ENCODE measurements around the gene GPRASP1. TPM values are rescaled to one million over a fixed set of nuclear protein-coding genes. Genes with fewer than 3 reads are reported as not detected.
A peak's percentile ranks its signal among the peaks of the same experiment; 100 is the strongest.
"Not testable (repeated sequence)": the region's sequence is repeated elsewhere in the genome, so short reads cannot be mapped to it uniquely, and the experiment has no call there.

The GPRASP1 gene
- total RNA-seq, 2 experiments from 2014 or later: 1.5 to 1.6 TPM

DNA sequence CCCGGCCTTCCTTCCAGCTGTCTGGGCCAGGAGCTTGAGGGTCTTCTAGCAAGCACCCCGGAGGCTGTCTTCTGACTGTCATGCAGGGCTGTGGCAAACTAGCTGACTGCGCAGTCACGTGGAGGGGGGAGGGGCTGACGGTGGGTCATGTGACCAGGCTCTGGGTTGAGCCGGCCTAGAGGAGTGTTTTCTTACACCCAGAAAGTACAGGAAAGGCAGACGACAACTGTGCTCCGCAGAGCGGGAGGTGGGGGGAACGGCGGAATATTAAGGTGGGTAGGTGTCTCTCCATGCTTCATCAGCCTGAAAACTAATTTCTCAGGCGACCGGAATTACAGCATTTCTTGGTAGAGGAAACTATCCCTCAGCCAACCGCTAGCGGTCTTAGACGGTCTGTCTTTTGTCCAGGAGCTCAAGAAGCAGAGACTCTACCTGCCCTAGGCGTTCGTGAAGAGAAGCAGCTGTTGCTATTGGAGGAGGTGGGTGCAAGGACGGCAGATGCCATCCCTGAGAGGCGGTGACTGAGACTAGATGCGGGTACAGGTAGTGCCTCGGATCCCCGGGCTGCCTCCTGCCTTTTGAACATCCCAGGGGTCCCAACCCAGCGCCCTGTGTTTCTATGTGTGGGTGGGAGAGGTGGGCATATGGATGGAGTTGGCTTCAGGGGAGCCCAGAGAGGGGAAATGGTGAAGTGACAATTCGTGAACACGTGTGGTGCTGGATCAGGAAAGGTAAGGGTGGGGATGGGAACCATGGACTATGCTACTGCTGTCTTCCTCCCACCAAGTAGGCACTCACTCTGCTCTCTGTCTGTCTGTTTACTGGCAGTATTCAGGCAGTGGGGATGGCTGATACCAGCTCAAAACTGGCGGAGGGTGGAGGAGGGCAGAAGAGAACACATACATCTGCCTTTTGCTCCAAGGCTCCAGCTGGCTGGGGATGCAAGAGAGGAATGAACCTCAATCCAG, 8.8 kb downstream of the GPRASP1 start:
- POLR2A ChIA-PET: interaction anchor here (0.6 kb wide), 1 partner anchor 61 kb away, joined by 3 read pairs; the partner anchor contains the start of gene ARMCX5
- peak; percentile 86 for DNase-seq
- peaks cover 2% of the 10 kb centered on the region for H3K36me3 Mint-ChIP-seq (ENCODE audit: low read depth)
- H3K4me1 Mint-ChIP-seq: peaks cover 12% of the 10 kb centered on the region
- CTCF ChIA-PET: interaction anchor here (0.9 to 1.2 kb wide), 2 partner anchors 51 to 240 kb away, joined by 3 read pairs; no protein-coding TSS in a partner anchor
- peak overlapping the region; percentile 93 for H3K27ac Mint-ChIP-seq
- no peaks in the 10 kb centered on the region for H3K27me3 Mint-ChIP-seq
- H3K9me3 Mint-ChIP-seq: peaks cover 3% of the 10 kb centered on the region
- H3K4me3 Mint-ChIP-seq: peak overlapping the region; percentile 87

GRCh38 chrX:102663820-102664219, 12.5 kb downstream of the GPRASP1 start:
- H3K4me3 Mint-ChIP-seq, POLR2A ChIA-PET, CTCF ChIA-PET: not testable (repeated sequence)

DNA sequence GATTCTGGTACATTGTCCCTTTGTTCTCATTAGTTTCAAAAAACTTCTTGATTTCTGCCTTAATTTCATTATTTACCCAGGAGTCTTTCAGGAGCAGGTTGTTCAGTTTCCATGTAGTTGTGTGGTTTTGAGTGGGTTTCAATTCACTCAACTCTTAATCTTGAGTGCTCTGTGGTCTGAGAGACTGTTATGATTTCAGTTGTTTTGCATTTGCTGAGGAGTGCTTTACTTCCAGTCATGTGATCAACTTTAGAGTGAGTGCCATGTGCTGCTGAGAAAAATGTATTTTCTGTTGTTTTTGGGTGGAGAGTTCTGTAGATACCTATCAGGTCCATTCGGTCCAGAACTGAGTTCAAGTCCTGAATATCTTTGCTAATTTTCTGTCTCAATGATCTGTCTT, 15.8 kb downstream of the GPRASP1 start:
- POLR2A ChIA-PET, DNase-seq, H3K27ac Mint-ChIP-seq, H3K4me1 Mint-ChIP-seq, H3K27me3 Mint-ChIP-seq, H3K4me3 Mint-ChIP-seq, CTCF ChIA-PET: not testable (repeated sequence)
- Mint-ChIP-seq H3K36me3 (ENCODE audit: low read depth) (peaks cover 20% of the 10 kb centered on the region), H3K9me3 (peaks cover 19% of the 10 kb centered on the region)

More at GRCh38 chrX:102663820-102664219, 12.5 kb downstream of the GPRASP1 start:
- peaks cover 19% of the 10 kb centered on the region for H3K9me3 Mint-ChIP-seq
- not testable (repeated sequence) for DNase-seq, H3K27ac Mint-ChIP-seq, H3K4me1 Mint-ChIP-seq, H3K27me3 Mint-ChIP-seq
- peaks cover 20% of the 10 kb centered on the region for H3K36me3 Mint-ChIP-seq (ENCODE audit: low read depth)

GRCh38 chrX:102669526-102669925, 18.2 kb downstream of the GPRASP1 start:
- Mint-ChIP-seq H3K36me3 (ENCODE audit: low read depth) (peaks cover 19% of the 10 kb centered on the region), H3K27me3 (no peaks in the 10 kb centered on the region), H3K4me1 (no peaks in the 10 kb centered on the region), H3K27ac (no peak overlapping the region), H3K9me3 (peaks cover 19% of the 10 kb centered on the region), H3K4me3 (no peak overlapping the region)
- no peak for DNase-seq
- ChIA-PET CTCF (no interaction called here), POLR2A (no interaction called here)

DNA sequence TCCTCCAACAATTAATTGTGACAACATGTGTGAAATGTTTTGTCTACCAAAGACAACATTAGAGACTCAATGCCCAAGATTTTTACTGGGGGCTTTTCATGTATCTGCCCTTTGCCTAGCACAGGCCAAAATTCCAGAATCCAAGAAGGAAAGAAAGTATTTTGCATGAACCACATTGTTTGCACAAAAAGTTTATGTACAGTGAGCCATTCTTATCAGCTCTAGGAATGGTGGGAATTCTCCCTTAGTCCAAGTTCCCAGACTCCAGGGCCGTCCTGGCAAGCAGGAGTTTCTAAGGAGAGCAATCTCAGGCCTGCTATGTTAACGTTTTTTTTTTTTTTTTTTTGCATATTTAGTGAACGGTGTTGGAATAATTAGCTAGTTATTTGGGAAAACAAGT, 21.6 kb downstream of the GPRASP1 start:
- H3K27me3 Mint-ChIP-seq: no peaks in the 10 kb centered on the region
- DNase-seq: no peak
- H3K9me3 Mint-ChIP-seq: no peaks in the 10 kb centered on the region
- H3K27ac Mint-ChIP-seq: no peak overlapping the region
- peaks cover 5% of the 10 kb centered on the region for H3K36me3 Mint-ChIP-seq (ENCODE audit: low read depth)
- CTCF ChIA-PET: interaction anchor here (0.9 kb wide), 1 partner anchor 8 kb away, joined by 3 read pairs; no protein-coding TSS in a partner anchor
- POLR2A ChIA-PET: no interaction called here
- no peaks in the 10 kb centered on the region for H3K4me1 Mint-ChIP-seq
- no peak overlapping the region for H3K4me3 Mint-ChIP-seq

- H3K9me3 Mint-ChIP-seq; POLR2A ChIA-PET; H3K4me3 Mint-ChIP-seq; H3K27me3 Mint-ChIP-seq; H3K4me1 Mint-ChIP-seq; H3K27ac Mint-ChIP-seq; DNase-seq; CTCF ChIA-PET; H3K36me3 Mint-ChIP-seq (ENCODE audit: low read depth): not testable (repeated sequence)
Measured at GRCh38 chrX:102677479-102677878, 26.2 kb downstream of the GPRASP1 start.

DNA sequence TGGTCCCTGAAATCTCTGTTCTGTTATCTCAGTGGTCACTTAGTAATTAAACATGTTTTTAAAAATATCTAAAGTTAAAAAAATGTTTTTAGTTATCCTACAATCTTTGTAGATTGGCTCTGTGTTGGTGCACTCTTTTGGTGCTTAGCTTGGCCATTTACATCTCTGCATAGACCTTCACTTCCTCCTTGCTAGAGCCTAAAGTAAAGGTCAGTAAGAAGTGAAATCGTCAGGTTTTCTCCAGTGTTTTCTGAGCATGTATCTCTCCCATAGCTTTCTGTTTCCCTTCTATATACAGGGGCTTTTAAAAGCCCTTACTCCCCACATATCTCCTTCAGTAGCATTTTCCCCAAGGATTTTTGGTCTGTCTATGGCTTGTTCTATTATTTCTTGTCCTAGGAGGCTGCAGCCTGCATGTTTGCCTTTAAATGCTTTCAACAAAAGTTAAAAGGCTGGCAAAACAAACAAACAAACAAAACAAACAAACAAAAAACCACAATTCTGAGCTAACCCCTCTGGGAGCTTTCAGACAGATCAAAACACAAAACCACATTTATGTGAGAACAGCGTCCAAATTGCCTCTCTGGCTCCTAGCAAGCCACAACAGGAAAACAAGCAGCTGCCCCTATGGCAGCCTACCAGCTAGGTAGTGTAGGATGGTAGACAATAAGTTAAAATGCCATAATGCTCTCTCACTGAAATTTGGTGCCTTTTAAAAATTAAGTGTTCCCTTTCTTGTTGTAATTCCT, 33.7 kb downstream of the GPRASP1 start:
- Mint-ChIP-seq H3K4me3 (no peak overlapping the region), H3K36me3 (ENCODE audit: low read depth) (peaks cover 5% of the 10 kb centered on the region), H3K4me1 (no peaks in the 10 kb centered on the region), H3K27me3 (no peaks in the 10 kb centered on the region), H3K9me3 (peaks cover 9% of the 10 kb centered on the region), H3K27ac (no peak overlapping the region)
- ChIA-PET POLR2A (no interaction called here), CTCF (no interaction called here)
- DNase-seq: no peak

- POLR2A ChIA-PET: no interaction called here
- CTCF ChIA-PET: interaction anchor here (0.6 kb wide), 1 partner anchor 88 kb away, joined by 3 read pairs; no protein-coding TSS in a partner anchor
- Mint-ChIP-seq H3K4me3 (no peak overlapping the region), H3K27me3 (no peaks in the 10 kb centered on the region), H3K4me1 (no peaks in the 10 kb centered on the region), H3K27ac (no peak overlapping the region), H3K36me3 (ENCODE audit: low read depth) (no peaks in the 10 kb centered on the region), H3K9me3 (no peaks in the 10 kb centered on the region)
- DNase-seq: no peak
Measured at GRCh38 chrX:102694749-102695148, 43.5 kb downstream of the GPRASP1 start.

DNA sequence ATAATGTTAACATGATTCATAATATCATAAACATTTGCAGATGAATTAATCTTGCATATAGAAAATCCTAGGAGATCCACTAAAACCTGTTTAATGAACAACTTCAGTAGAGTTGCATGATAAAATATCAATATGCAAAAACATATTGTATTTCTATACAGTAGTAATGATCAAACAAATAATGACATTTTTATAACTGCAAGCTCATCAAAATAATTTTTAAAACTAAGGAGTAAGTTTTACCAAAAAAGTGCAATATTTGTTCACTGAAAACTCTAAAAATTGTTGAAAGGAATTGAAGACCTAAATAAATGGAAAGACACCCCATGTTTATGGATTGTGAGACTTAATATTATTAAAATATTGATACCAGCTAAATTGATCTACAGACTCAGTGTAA, 45.0 kb downstream of the GPRASP1 start:
- CTCF ChIA-PET: no interaction called here
- POLR2A ChIA-PET: no interaction called here
- Mint-ChIP-seq H3K27me3 (no peaks in the 10 kb centered on the region), H3K9me3 (no peaks in the 10 kb centered on the region), H3K4me3 (no peak overlapping the region), H3K36me3 (ENCODE audit: low read depth) (no peaks in the 10 kb centered on the region), H3K27ac (no peak overlapping the region), H3K4me1 (no peaks in the 10 kb centered on the region)
- DNase-seq: no peak

- DNase-seq: no peak
- H3K4me1 Mint-ChIP-seq: no peaks in the 10 kb centered on the region
- H3K27me3 Mint-ChIP-seq: no peaks in the 10 kb centered on the region
- no peaks in the 10 kb centered on the region for H3K9me3 Mint-ChIP-seq
- H3K27ac Mint-ChIP-seq: no peak overlapping the region
- POLR2A ChIA-PET: no interaction called here
- H3K36me3 Mint-ChIP-seq (ENCODE audit: low read depth): no peaks in the 10 kb centered on the region
- CTCF ChIA-PET: no interaction called here
- H3K4me3 Mint-ChIP-seq: no peak overlapping the region
Measured at GRCh38 chrX:102697494-102697893, 46.2 kb downstream of the GPRASP1 start.

Other genes starting within 250 kb of the GPRASP1 start
- gene NXF2B, start 211.5 kb upstream of the GPRASP1 start, total RNA-seq: not detected
- not detected for gene TCP11X2, start 179.7 kb upstream of the GPRASP1 start, total RNA-seq
- gene TMSB15A, start 134.7 kb upstream of the GPRASP1 start, total RNA-seq: under 1 TPM; 0.42 to 0.52 TPM
- gene ARMCX5, start 52.0 kb upstream of the GPRASP1 start, total RNA-seq: 1 to 10 TPM; 4.7 to 5.7 TPM
- gene GPRASP2, start 61.0 kb downstream of the GPRASP1 start, total RNA-seq: under 1 TPM; 0.35 to 0.47 TPM
- gene GPRASP3, start 69.3 kb downstream of the GPRASP1 start, total RNA-seq: 1 to 10 TPM; 1.2 to 1.4 TPM